ENCODE results near the gene CEP112.

DNA sequence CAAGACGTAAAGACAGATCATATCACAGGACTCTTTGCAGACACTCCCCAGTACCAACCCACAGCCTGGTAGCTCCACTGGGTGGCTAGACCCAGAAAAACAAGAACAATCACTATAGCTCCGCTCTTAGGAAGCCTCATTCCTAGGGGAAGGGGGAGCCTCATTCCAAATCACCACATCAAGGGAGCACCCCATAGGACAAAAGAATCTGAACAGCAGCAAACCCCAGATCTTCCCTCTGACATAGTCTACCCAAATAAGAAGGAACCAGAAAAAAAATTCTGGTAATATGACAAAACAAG lies 237.8 kb downstream of the CEP112 start:
- TF ChIP-seq RCOR1 (conservative IDR thresholded peaks at IDR 0.05; ENCODE audit: low read depth, low read length) (no peak), FOXM1 (IDR thresholded peaks at IDR 0.05; ENCODE audit: low read depth, low read length) (no peak), POLR2A (IDR thresholded peaks at IDR 0.05; ENCODE audit: low read depth, low read length) (no peak)
- TF ChIP-seq, protein P1, sequence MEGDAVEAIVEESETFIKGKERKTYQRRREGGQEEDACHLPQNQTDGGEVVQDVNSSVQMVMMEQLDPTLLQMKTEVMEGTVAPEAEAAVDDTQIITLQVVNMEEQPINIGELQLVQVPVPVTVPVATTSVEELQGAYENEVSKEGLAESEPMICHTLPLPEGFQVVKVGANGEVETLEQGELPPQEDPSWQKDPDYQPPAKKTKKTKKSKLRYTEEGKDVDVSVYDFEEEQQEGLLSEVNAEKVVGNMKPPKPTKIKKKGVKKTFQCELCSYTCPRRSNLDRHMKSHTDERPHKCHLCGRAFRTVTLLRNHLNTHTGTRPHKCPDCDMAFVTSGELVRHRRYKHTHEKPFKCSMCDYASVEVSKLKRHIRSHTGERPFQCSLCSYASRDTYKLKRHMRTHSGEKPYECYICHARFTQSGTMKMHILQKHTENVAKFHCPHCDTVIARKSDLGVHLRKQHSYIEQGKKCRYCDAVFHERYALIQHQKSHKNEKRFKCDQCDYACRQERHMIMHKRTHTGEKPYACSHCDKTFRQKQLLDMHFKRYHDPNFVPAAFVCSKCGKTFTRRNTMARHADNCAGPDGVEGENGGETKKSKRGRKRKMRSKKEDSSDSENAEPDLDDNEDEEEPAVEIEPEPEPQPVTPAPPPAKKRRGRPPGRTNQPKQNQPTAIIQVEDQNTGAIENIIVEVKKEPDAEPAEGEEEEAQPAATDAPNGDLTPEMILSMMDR (IDR thresholded peaks at IDR 0.05 in 2 of 3, conservative IDR thresholded peaks at IDR 0.05 in 1 of 3; ENCODE audit: control insufficient read depth in 2 of 3, extremely low read depth in 1 of 3, insufficient read depth in 1 of 3, low read depth in 3 of 3, low read length in 3 of 3): no peak

Data from GM12878 (cell line).